MCF 10A (cell line): ENCODE measurements around the gene USH1C. TPM values are rescaled to one million over a fixed set of nuclear protein-coding genes. Genes with fewer than 3 reads are reported as not detected.

Source experiments
- BruUV-seq: library from RNA; stranded (reverse); fragments of 400-500 nt; replicated peaks from 2 replicates; lab custom pipeline; 2021; lab: Mats Ljungman, UMichigan
- CTCF ChIA-PET: fragments of 300-600 bp; sonication (Branson Sonifier 250); formaldehyde crosslinking; extraction: SDS; loops from one replicate; lab custom pipeline; 2021; ENCODE audit warnings: antibody characterized with exemption, inconsistent platforms; lab: Yijun Ruan, JAX
- POLR2A ChIA-PET: fragments of 300-600, 350-650 bp; sonication (Branson Sonifier 250); formaldehyde crosslinking; extraction: SDS; loops from one replicate; lab custom pipeline; 2020; ENCODE audit warnings: antibody characterized with exemption, inconsistent platforms; lab: Yijun Ruan, JAX
- DNase-seq: peaks from one replicate; pipeline ENCODE4 v3.0.0-alpha.2; 2018; ENCODE audit not compliant: unreplicated experiment
- H3K27ac Mint-ChIP-seq: one replicate; pipeline ENCODE4 v1.8.0; 2022; ENCODE audit warnings: mild to moderate bottlenecking, low read depth, mixed read lengths; ENCODE audit not compliant: unreplicated experiment
- H3K27me3 Mint-ChIP-seq: one replicate; pipeline ENCODE4 v1.8.0; 2022; ENCODE audit warnings: mixed read lengths; ENCODE audit not compliant: insufficient read depth, unreplicated experiment
- H3K36me3 Mint-ChIP-seq: one replicate; pipeline ENCODE4 v1.8.0; 2022; ENCODE audit warnings: mild to moderate bottlenecking, moderate library complexity, mixed read lengths; ENCODE audit not compliant: insufficient read depth, unreplicated experiment
- H3K4me1 Mint-ChIP-seq: one replicate; pipeline ENCODE4 v1.8.0; 2022; ENCODE audit warnings: mixed read lengths; ENCODE audit not compliant: insufficient read depth, unreplicated experiment
- H3K4me3 Mint-ChIP-seq: one replicate; pipeline ENCODE4 v1.8.0; 2022; ENCODE audit warnings: mild to moderate bottlenecking, moderate library complexity, mixed read lengths; ENCODE audit not compliant: unreplicated experiment
- H3K9me3 Mint-ChIP-seq: one replicate; pipeline ENCODE4 v1.8.0; 2022; ENCODE audit warnings: mixed read lengths; ENCODE audit not compliant: unreplicated experiment
- intact Hi-C: fragments of 100-400 bp; cut with micrococcal nuclease; formaldehyde crosslinking; loops from 2 replicates; pipeline ENCODE4 v1.14.1; 2022
- total RNA-seq: library from RNA; stranded (reverse); gene quantifications from 2 replicates; pipeline ENCODE4 v1.2.3, GENCODE V29; 2022
- TF ChIP-seq, protein P1 (sequence below): fragments of 200-600 bp; IDR thresholded peaks from one replicate; pipeline ENCODE4 v1.8.0; 2022; ENCODE audit warnings: antibody characterized with exemption, mild to moderate bottlenecking; ENCODE audit not compliant: unreplicated experiment

USH1C gene
- total RNA-seq, 1 experiment from 2014 or later, result not detected

DNA sequence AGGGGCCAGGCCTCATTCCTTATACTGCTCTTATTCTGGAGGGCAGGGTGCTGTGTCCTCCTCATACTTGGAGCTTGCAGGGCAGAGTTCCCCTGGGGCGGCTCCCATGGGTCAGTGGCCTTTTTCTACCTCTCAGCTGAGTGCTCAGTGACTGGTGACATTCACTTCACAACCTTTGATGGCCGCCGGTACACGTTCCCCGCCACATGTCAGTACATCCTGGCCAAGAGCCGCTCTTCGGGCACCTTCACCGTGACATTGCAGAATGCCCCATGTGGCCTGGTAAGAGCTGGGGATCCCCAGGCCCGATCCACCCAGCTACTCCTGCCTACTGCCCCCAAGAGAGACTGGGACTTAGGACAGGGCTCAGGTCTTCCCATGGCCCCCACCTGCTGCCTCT lies 17.3 kb upstream of the USH1C start:
- peaks cover 20% of the 10 kb centered on the region for H3K27me3 Mint-ChIP-seq
- ChIA-PET CTCF (interaction anchor here (1.3 kb wide), 1 partner anchor 178 kb away, joined by 7 read pairs; no protein-coding TSS in a partner anchor), POLR2A (no interaction called here)
- DNase-seq, result no peak
- no peaks in the 10 kb centered on the region for H3K9me3 Mint-ChIP-seq
- TF ChIP-seq, protein P1, sequence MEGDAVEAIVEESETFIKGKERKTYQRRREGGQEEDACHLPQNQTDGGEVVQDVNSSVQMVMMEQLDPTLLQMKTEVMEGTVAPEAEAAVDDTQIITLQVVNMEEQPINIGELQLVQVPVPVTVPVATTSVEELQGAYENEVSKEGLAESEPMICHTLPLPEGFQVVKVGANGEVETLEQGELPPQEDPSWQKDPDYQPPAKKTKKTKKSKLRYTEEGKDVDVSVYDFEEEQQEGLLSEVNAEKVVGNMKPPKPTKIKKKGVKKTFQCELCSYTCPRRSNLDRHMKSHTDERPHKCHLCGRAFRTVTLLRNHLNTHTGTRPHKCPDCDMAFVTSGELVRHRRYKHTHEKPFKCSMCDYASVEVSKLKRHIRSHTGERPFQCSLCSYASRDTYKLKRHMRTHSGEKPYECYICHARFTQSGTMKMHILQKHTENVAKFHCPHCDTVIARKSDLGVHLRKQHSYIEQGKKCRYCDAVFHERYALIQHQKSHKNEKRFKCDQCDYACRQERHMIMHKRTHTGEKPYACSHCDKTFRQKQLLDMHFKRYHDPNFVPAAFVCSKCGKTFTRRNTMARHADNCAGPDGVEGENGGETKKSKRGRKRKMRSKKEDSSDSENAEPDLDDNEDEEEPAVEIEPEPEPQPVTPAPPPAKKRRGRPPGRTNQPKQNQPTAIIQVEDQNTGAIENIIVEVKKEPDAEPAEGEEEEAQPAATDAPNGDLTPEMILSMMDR, result no peak
- no peaks in the 10 kb centered on the region for H3K4me1 Mint-ChIP-seq
- H3K27ac Mint-ChIP-seq, result no peak overlapping the region
- H3K4me3 Mint-ChIP-seq, result no peak overlapping the region
- no peaks in the 10 kb centered on the region for H3K36me3 Mint-ChIP-seq
- BruUV-seq, result no TSS peak
- intact Hi-C loops, result no loop called here

DNA sequence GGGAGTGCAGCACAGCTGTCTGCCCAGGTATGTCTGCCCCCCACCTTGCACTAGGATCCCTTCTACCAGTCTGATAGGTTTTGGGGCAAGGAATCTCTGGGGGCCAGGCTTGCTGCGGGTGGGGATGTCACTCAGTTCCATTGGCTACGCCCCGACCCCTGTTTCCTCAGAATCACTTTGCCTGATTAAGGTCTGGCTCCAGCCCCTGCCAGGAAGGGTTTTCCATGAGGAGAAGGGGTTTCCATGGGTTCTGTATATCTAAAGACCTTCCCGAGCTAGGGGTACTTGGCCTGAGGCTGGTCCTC lies 16.8 kb upstream of the USH1C start:
- Mint-ChIP-seq H3K4me1 (no peaks in the 10 kb centered on the region), H3K36me3 (no peaks in the 10 kb centered on the region), H3K4me3 (no peak overlapping the region), H3K27ac (no peak overlapping the region), H3K9me3 (no peaks in the 10 kb centered on the region), H3K27me3 (peaks cover 16% of the 10 kb centered on the region)
- intact Hi-C loops, result no loop called here
- DNase-seq, result no peak
- POLR2A ChIA-PET, result no interaction called here
- TF ChIP-seq, protein P1, result no peak
- BruUV-seq, result no TSS peak
- CTCF ChIA-PET, result no interaction called here

DNA sequence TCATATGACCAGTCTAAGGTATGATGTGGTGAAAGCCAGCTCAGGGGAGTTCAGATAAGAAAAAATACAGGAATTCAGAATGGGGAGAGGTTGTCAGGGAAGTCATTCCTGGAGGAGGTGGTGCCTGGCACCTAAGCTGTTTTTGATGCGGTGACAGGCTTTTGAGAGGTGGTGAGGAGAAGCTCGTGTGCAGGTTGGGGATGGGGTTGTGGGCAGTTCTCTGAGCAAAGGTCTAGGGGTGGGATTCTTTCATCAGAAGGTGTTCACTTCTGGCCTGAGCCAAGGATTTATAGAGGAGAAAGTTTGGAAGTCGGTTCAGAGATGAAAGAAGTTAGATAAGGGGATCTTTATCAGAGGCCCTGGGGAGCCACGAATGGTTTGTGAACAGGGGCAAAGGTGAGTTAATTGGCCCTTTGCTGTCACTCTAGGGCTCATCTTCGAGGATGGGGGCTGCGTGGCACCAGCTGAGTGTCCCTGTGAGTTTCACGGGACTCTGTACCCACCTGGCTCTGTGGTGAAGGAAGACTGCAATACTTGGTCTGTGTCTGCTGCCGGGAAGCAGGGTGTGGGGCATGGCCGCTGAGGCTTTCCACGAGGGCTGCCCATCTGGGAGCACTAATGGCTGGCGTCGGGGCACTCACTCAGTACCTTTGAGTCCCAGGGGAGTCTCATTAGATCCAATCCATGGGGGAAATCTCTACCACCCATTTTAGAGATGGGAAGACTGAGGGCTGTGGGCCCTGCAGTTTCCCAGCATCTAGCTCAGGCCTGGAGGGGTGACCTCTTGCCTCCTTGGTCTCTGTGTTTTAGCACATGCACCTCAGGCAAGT lies 16.3 kb upstream of the USH1C start:
- Mint-ChIP-seq H3K36me3 (no peaks in the 10 kb centered on the region), H3K27me3 (peaks cover 14% of the 10 kb centered on the region), H3K27ac (no peak overlapping the region), H3K4me1 (no peaks in the 10 kb centered on the region), H3K9me3 (no peaks in the 10 kb centered on the region), H3K4me3 (no peak overlapping the region)
- intact Hi-C loops, result no loop called here
- TF ChIP-seq, protein P1, result no peak
- ChIA-PET CTCF (interaction anchor here (1.0 to 1.7 kb wide), 2 partner anchors 9 to 32 kb away, joined by 4 read pairs; no protein-coding TSS in a partner anchor), POLR2A (no interaction called here)
- BruUV-seq, result no TSS peak
- DNase-seq, result no peak

DNA sequence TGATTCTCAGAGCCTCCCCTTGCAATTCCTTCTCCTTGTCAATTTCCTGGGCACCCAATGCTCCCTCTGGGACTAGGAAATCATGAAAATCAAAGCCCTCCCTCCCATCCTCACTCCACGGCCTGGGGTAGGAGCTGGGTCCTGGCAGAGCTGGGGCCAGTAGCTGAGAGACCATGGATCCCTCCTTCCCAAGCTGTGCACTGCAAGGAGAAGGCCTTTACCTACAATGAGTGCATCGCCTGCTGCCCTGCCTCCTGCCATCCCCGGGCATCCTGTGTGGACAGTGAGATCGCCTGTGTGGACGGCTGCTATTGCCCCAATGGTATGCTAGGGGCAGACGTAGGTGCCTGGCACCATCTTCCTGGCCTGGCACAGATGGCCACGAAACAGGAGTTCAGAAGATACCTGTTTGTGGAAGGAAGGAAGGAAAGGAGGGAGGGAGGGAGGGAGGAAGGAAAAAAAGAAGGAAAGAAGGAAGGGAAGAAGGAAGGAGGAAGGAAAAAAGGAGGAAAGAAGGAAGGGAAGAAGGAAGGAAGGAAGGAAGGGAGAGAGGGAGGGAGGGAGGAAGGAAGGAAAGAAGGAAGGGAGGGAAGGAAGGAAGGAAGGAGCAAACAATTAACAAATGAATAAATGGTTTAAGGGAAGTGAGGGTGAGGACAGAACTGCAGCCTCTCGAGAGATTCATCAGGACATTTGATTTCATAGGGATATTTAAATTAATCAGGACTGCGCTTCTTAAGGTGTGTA lies 15.3 kb upstream of the USH1C start:
- CTCF ChIA-PET, result interaction anchor here (1.0 to 1.7 kb wide), 2 partner anchors 8 to 31 kb away, joined by 4 read pairs; no protein-coding TSS in a partner anchor
- POLR2A ChIA-PET, result no interaction called here
- H3K4me1 Mint-ChIP-seq, result no peaks in the 10 kb centered on the region
- no peaks in the 10 kb centered on the region for H3K36me3 Mint-ChIP-seq
- peaks cover 14% of the 10 kb centered on the region for H3K27me3 Mint-ChIP-seq
- DNase-seq, result no peak
- TF ChIP-seq, protein P1, result no peak
- intact Hi-C loops, result no loop called here
- H3K4me3 Mint-ChIP-seq, result no peak overlapping the region
- H3K9me3 Mint-ChIP-seq, result no peaks in the 10 kb centered on the region
- no peak overlapping the region for H3K27ac Mint-ChIP-seq
- no TSS peak for BruUV-seq
